Esophagus squamous epithelium (tissue), 5 donors: ENCODE measurements around the gene SMAD1. TPM values are rescaled to one million over a fixed set of nuclear protein-coding genes. Genes with fewer than 3 reads are reported as not detected.
A peak's percentile ranks its signal among the peaks of the same experiment; 100 is the strongest.

ENCODE experiments used
- DNase-seq: peaks from one replicate; lab custom pipeline; 2025; lab: John Stamatoyannopoulos, UW
- H3K27ac ChIP-seq, 4 donors: fragments of 200-600 bp; sonication (generic); one replicate each; pipeline ENCODE4 v1.5.1; 2016 to 2019; ENCODE audit warnings: mild to moderate bottlenecking in 1 of 4
- H3K27me3 ChIP-seq, 4 donors: fragments of 200-600 bp; sonication (generic); 1 replicate in 3 of 4; 2 replicates in 1 of 4; pipeline versions ENCODE4 v1.5.1 to v1.6.0; 2017 to 2021; ENCODE audit warnings: antibody characterized with exemption in 1 of 4
- H3K36me3 ChIP-seq, 3 donors: fragments of 200-600 bp; sonication (generic); one replicate each; pipeline ENCODE4 v1.5.1; 2016 to 2019
- H3K4me1 ChIP-seq, 3 donors: fragments of 200-600 bp; sonication (generic); one replicate each; pipeline ENCODE4 v1.5.1; 2017 to 2019
- H3K4me3 ChIP-seq, 4 donors: fragments of 200-600 bp; sonication (generic); 1 replicate in 3 of 4; 2 replicates in 1 of 4; pipeline ENCODE4 v1.5.1; 2016 to 2019; ENCODE audit warnings: mild to moderate bottlenecking in 2 of 4, moderate library complexity in 1 of 4
- H3K9me3 ChIP-seq, 3 donors: fragments of 200-600 bp; sonication (generic); one replicate each; pipeline ENCODE4 v1.5.1; 2016 to 2019
- CTCF ChIP-seq, 6 experiments: fragments of 450-650 bp in 4 of 6; fragments of 200-600 bp in 2 of 6; sonication (generic) in 2 of 6; IDR thresholded peaks; one replicate each; pipeline ENCODE4 v1.5.1; 2016 to 2019; ENCODE audit warnings: antibody characterized with exemption in 6 of 6, mild to moderate bottlenecking in 4 of 6, moderate library complexity in 4 of 6
- POLR2A ChIP-seq, 4 donors: fragments of 450-650 bp; IDR thresholded peaks; one replicate each; pipeline ENCODE4 v1.6.1; 2017; ENCODE audit warnings: antibody characterized with exemption in 4 of 4, mild to moderate bottlenecking in 4 of 4, moderate library complexity in 3 of 4
- WGBS, 2 donors: methylation state at CpG; one replicate each; pipeline ENCODE4 v1.1.5; 2018; 5-methylcytosine and 5-hydroxymethylcytosine counted together
- intact Hi-C: fragments of 100-400 bp; cut with DNase I; formaldehyde crosslinking; loops from one replicate; pipeline ENCODE4 v1.15.0; 2022
- total RNA-seq, 4 donors: library from RNA; depleted of rRNA; stranded (reverse); fragments of >200 nt; gene quantifications; one replicate each; pipeline ENCODE4 v1.1.0, GENCODE V29; 2016
- donor health status: DM: yes; HTN: yes; CAD: no.

Gene SMAD1
- total RNA-seq, 4 donors from 2014 or later, result 17.2 to 38.1 (median 26.8) TPM

GRCh38 chr4:145497199-145498149 is 15.8 kb downstream of the SMAD1 start:
- Histone ChIP-seq H3K27me3 (no peaks in the 10 kb centered on the region), H3K4me3 (no peak overlapping the region), H3K27ac (peak overlapping the region in 1 of 4 donors; percentile 22), H3K9me3 (no peaks in the 10 kb centered on the region), H3K4me1 (peaks cover 9 to 59% (median 10%) of the 10 kb centered on the region in 3 donors), H3K36me3 (no peaks in the 10 kb centered on the region)
- DNase-seq, result no peak
- TF ChIP-seq CTCF (IDR thresholded peaks at IDR 0.05) (no peak), POLR2A (IDR thresholded peaks at IDR 0.05) (no peak)
- intact Hi-C loops, result loop anchor here (10.0 kb wide), 1 partner anchor 47 kb away; no protein-coding TSS in a partner anchor
- WGBS, 2 donors, result 88 to 92% methylated on average over 9 of the region's 9 CpGs

DNA sequence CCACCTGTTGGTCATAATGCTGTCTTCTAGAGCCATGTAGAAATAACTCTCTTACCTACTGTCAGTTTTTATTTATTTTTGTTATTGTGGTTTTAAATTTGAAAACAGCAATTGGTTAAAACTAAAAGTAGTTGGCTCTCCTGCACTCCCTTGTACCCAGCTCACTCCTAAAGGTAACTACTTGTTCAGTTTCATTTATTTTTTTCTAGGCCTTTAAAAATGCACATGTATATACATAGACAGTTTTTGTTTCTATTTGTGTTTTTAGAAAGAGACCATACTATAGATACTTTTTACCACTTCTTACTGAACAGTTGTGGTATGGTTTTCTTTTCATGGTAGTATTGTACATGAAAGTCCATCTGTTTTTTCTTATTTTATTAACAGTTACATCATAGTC is 16.8 kb downstream of the SMAD1 start:
- TF ChIP-seq POLR2A (IDR thresholded peaks at IDR 0.05) (no peak), CTCF (IDR thresholded peaks at IDR 0.05) (no peak)
- DNase-seq, result no peak
- Histone ChIP-seq H3K27ac (no peak overlapping the region), H3K4me1 (peaks cover 6 to 59% (median 9%) of the 10 kb centered on the region in 3 donors), H3K27me3 (no peaks in the 10 kb centered on the region), H3K9me3 (no peaks in the 10 kb centered on the region), H3K36me3 (no peaks in the 10 kb centered on the region), H3K4me3 (no peak overlapping the region)
- intact Hi-C loops, result loop anchor here (10.0 kb wide), 1 partner anchor 46 kb away; no protein-coding TSS in a partner anchor

DNA sequence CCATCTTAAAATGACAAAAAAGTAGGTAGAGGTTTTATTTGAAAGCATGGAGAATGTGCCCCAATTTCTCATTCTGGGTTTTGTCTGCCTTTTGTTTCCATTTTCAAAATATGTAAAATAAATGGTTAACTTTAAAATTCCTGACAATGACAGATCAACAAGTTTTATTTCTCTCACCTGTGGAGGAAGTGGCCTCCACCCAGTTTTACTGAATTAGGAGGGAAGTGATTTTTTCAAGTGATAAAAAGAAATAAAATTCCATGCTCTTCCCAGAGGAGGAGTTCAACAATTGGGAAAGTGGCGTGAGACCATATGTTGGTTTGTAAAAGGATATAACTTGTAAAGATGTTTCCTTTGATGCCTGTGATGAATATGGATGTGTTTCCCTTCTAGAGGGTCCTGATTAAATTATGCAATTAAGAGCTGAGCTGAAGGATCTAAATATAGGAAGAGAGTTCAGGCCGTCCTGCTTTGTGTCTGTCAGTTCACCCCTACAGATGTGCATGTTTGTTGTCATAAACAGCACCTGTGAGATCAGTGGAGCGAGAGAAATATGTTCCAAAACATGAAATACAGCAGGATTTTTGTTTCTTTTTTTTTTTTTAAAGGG is 19.5 kb downstream of the SMAD1 start:
- 60 to 74% methylated on average over 3 of the region's 3 CpGs for WGBS, 2 donors
- H3K9me3 ChIP-seq, result no peaks in the 10 kb centered on the region
- intact Hi-C loops, result no loop called here
- H3K36me3 ChIP-seq, result no peaks in the 10 kb centered on the region
- H3K27ac ChIP-seq, result peak overlapping the region in 2 of 4 donors; percentile 20 to 31
- no peak for DNase-seq
- H3K27me3 ChIP-seq, result no peaks in the 10 kb centered on the region
- peaks cover 0 to 60% (median 6%) of the 10 kb centered on the region in 3 donors for H3K4me1 ChIP-seq
- no peak for TF ChIP-seq POLR2A (IDR thresholded peaks at IDR 0.05)
- TF ChIP-seq CTCF (IDR thresholded peaks at IDR 0.05), result no peak
- H3K4me3 ChIP-seq, result no peak overlapping the region

GRCh38 chr4:145502809-145503208 is 21.2 kb downstream of the SMAD1 start:
- no peak for DNase-seq
- H3K4me3 ChIP-seq, result no peak overlapping the region
- H3K9me3 ChIP-seq, result no peaks in the 10 kb centered on the region
- 91 to 93% methylated on average over 5 of the region's 5 CpGs for WGBS, 2 donors
- no peaks in the 10 kb centered on the region for H3K36me3 ChIP-seq
- H3K27me3 ChIP-seq, result no peaks in the 10 kb centered on the region
- no peak for TF ChIP-seq CTCF (IDR thresholded peaks at IDR 0.05)
- no peak for TF ChIP-seq POLR2A (IDR thresholded peaks at IDR 0.05)
- intact Hi-C loops, result no loop called here
- H3K4me1 ChIP-seq, result peaks cover 0 to 71% (median 16%) of the 10 kb centered on the region in 3 donors
- H3K27ac ChIP-seq, result peak overlapping the region in 2 of 4 donors; percentile 7 to 28
